ENCODE data around the gene NEDD4. TPM values are rescaled to one million over a fixed set of nuclear protein-coding genes. Genes with fewer than 3 reads are reported as not detected.

NEDD4 gene
- total RNA-seq, 1 experiment from 2014 or later, result 56.8 TPM

DNA sequence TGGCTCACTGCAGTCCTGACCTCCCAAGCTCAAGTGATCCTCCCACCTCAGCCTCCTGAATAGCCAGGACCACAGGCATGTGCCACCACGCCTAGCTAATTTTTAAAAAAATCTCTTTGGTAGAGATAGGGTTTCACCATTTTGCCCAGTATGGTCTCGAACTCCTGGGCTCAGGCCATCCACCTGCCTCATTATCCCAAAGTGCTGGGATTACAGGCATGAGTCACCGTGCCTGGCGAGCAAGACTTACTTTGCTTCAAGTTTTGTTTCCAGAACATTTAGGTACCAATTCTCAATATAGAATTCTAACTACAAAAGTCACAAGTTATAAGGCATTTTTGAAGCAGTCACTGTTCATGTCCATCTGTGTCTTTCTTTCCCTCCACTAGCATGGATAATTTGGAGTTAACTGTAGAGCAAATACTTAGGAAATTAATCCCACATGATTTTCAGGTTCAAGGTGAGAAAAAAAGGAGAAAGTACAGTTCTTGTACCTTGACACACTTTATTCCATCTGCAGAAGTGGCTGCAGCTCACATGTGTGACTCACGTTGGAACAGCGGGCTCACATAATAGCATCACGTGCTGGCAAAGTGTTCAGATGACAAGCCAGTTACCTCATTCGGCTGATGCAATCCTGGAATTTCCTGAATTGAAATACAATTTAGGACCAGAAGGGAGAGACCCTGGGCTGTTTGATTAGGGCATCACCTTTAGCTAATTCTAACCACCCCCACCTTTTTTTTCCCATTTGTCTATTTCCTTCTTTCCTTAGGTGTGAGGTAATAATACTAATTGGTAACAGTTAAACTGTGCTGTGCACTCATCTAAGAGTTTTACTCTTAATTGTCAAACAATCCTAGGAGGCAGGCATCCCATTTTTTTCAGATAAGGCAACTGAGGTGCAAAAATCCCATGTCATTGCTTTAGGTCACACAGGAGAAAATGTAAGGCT, 46.9 kb upstream of the NEDD4 start:
- peaks cover 5% of the 10 kb centered on the region for H3K9me3 Mint-ChIP-seq (ENCODE audit: low read depth, unreplicated experiment)
- DNase-seq, result peak; percentile 89
- TF ChIP-seq, protein P1, sequence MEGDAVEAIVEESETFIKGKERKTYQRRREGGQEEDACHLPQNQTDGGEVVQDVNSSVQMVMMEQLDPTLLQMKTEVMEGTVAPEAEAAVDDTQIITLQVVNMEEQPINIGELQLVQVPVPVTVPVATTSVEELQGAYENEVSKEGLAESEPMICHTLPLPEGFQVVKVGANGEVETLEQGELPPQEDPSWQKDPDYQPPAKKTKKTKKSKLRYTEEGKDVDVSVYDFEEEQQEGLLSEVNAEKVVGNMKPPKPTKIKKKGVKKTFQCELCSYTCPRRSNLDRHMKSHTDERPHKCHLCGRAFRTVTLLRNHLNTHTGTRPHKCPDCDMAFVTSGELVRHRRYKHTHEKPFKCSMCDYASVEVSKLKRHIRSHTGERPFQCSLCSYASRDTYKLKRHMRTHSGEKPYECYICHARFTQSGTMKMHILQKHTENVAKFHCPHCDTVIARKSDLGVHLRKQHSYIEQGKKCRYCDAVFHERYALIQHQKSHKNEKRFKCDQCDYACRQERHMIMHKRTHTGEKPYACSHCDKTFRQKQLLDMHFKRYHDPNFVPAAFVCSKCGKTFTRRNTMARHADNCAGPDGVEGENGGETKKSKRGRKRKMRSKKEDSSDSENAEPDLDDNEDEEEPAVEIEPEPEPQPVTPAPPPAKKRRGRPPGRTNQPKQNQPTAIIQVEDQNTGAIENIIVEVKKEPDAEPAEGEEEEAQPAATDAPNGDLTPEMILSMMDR (IDR thresholded peaks at IDR 0.05; ENCODE audit: unreplicated experiment), result no peak
- CTCF ChIA-PET, result interaction anchor here (0.9 to 2.4 kb wide), 8 partner anchors 11 to 123 kb away, joined by 3 to 6 read pairs (median 5); partner anchors contain the start of gene NEDD4
- H3K27ac Mint-ChIP-seq (ENCODE audit: unreplicated experiment), result peak overlapping the region; percentile 96
- TSS peak; percentile 66 for BruUV-seq (replicated peaks)
- no peaks in the 10 kb centered on the region for H3K27me3 Mint-ChIP-seq (ENCODE audit: unreplicated experiment)
- intact Hi-C loops (cut with micrococcal nuclease; ENCODE audit: unreplicated experiment), result loop anchor here (1.0 to 5.0 kb wide), 2 partner anchors 46 to 123 kb away; no protein-coding TSS in a partner anchor
- H3K4me1 Mint-ChIP-seq (ENCODE audit: low read depth, unreplicated experiment), result peaks cover 79% of the 10 kb centered on the region
- H3K36me3 Mint-ChIP-seq (ENCODE audit: insufficient read depth, unreplicated experiment), result peaks cover 36% of the 10 kb centered on the region
- peak overlapping the region; percentile 50 for H3K4me3 Mint-ChIP-seq (ENCODE audit: low read depth, unreplicated experiment)

DNA sequence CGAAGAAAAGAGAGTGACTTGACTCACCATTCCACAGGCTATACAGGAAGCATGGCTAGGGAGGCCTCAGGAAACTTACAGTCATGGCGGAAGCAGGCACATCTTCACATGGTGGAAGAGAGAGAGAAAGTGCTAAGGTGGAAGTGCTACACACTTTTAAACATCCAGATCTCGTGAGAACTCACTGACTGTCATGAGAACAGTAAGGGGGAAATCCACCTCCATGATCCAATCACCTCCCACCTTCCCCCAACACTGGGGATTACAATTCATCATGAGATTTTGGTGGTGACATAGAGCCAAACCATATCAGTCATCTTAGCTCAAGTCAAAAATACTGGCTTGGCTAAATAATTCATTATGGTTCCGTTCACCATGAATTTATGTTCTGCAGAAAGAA, 45.3 kb upstream of the NEDD4 start:
- Mint-ChIP-seq H3K9me3 (ENCODE audit: low read depth, unreplicated experiment) (no peaks in the 10 kb centered on the region), H3K27me3 (ENCODE audit: unreplicated experiment) (no peaks in the 10 kb centered on the region), H3K4me1 (ENCODE audit: low read depth, unreplicated experiment) (peaks cover 71% of the 10 kb centered on the region), H3K27ac (ENCODE audit: unreplicated experiment) (peak overlapping the region; percentile 96), H3K36me3 (ENCODE audit: insufficient read depth, unreplicated experiment) (peaks cover 32% of the 10 kb centered on the region), H3K4me3 (ENCODE audit: low read depth, unreplicated experiment) (no peak overlapping the region)
- no peak for DNase-seq
- BruUV-seq (replicated peaks), result no TSS peak
- CTCF ChIA-PET, result interaction anchor here (0.6 to 2.1 kb wide), 2 partner anchors 26 to 79 kb away, joined by 3 to 6 read pairs; no protein-coding TSS in a partner anchor
- intact Hi-C loops (cut with micrococcal nuclease; ENCODE audit: unreplicated experiment), result no loop called here
- TF ChIP-seq, protein P1 (IDR thresholded peaks at IDR 0.05; ENCODE audit: unreplicated experiment), result no peak

DNA sequence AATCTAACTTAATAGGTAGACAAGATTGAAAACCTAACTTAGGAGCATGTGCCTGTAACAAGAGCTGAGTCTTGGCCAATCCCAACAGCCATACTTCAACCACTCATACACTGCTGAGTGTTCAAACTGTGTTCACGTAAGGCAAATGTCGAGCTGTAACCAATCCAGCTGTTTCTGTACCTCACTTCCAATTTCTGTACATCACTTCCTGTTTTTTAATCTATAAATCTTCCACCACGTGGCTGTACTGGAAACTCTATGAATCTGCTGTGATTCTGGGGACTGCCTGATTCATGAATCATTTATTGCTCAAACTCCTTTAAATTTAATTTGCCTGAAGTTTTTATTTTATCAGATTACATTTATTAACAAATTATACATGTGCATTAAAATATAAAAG, 44.6 kb upstream of the NEDD4 start:
- H3K27ac Mint-ChIP-seq (ENCODE audit: unreplicated experiment), result peak overlapping the region; percentile 96
- TF ChIP-seq, protein P1 (IDR thresholded peaks at IDR 0.05; ENCODE audit: unreplicated experiment), result no peak

DNA sequence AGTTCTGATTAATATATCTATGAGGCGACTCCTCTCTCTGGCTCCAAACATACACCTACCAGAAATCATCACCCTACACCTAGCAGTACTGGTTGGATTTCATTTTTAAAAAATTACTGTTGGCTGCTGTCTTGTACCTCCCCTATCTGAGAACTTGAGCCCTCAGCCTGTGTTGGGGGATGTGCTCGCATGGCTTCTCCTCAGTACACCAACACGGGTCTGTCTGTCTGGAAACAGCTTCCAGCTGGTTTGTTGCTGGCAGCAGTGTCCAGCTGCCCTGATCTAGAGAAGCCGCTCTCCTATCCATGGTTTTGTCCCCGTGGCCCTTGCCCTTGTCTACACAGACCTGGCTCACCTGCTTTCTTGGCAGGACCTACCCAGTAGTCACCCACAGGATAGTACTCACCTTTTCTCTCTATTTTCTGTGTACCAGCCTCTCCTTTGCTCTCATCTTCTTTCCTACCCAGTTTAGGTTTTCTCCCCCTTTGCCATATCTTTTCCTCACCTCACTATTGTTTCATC, 43.2 kb upstream of the NEDD4 start:
- no peaks in the 10 kb centered on the region for H3K9me3 Mint-ChIP-seq (ENCODE audit: low read depth, unreplicated experiment)
- no TSS peak for BruUV-seq (replicated peaks)
- CTCF ChIA-PET, result interaction anchor here (0.9 kb wide), 1 partner anchor 18 kb away, joined by 3 read pairs; no protein-coding TSS in a partner anchor
- H3K27ac Mint-ChIP-seq (ENCODE audit: unreplicated experiment), result peak overlapping the region; percentile 36
- DNase-seq, result no peak
- H3K4me1 Mint-ChIP-seq (ENCODE audit: low read depth, unreplicated experiment), result peaks cover 50% of the 10 kb centered on the region
- H3K36me3 Mint-ChIP-seq (ENCODE audit: insufficient read depth, unreplicated experiment), result peaks cover 16% of the 10 kb centered on the region
- no peaks in the 10 kb centered on the region for H3K27me3 Mint-ChIP-seq (ENCODE audit: unreplicated experiment)
- no peak overlapping the region for H3K4me3 Mint-ChIP-seq (ENCODE audit: low read depth, unreplicated experiment)
- TF ChIP-seq, protein P1 (IDR thresholded peaks at IDR 0.05; ENCODE audit: unreplicated experiment), result no peak
- intact Hi-C loops (cut with micrococcal nuclease; ENCODE audit: unreplicated experiment), result no loop called here

More for the DNA sequence above, 44.6 kb upstream of the NEDD4 start:
- intact Hi-C loops (cut with micrococcal nuclease; ENCODE audit: unreplicated experiment), result no loop called here
- Mint-ChIP-seq H3K4me3 (ENCODE audit: low read depth, unreplicated experiment) (no peak overlapping the region), H3K4me1 (ENCODE audit: low read depth, unreplicated experiment) (peaks cover 64% of the 10 kb centered on the region), H3K36me3 (ENCODE audit: insufficient read depth, unreplicated experiment) (peaks cover 25% of the 10 kb centered on the region), H3K9me3 (ENCODE audit: low read depth, unreplicated experiment) (no peaks in the 10 kb centered on the region), H3K27me3 (ENCODE audit: unreplicated experiment) (no peaks in the 10 kb centered on the region)
- CTCF ChIA-PET, result no interaction called here
- no TSS peak for BruUV-seq (replicated peaks)
- no peak for DNase-seq
